Liver (tissue), 9 donors: ENCODE measurements around the gene MYB. TPM values are rescaled to one million over a fixed set of nuclear protein-coding genes. Genes with fewer than 3 reads are reported as not detected.

Source experiments
- DNase-seq: peaks from one replicate; pipeline ENCODE4 v3.0.0-alpha.2; 2017; ENCODE audit warnings: low spot score
- H3K27ac ChIP-seq, 2 donors: one replicate each; pipeline ENCODE4 v1.7.0; 2013; ENCODE audit warnings: inconsistent platforms in 2 of 2, low read length in 2 of 2, control low read depth in 1 of 2, low read depth in 1 of 2, mild to moderate bottlenecking in 1 of 2
- H3K27me3 ChIP-seq, 4 donors: one replicate each; pipeline versions ENCODE4 v1.6.1 to v1.7.0; 2013; ENCODE audit warnings: low read length in 3 of 4, inconsistent platforms in 1 of 4, mild to moderate bottlenecking in 1 of 4, moderate library complexity in 1 of 4; ENCODE audit not compliant: control insufficient read depth in 4 of 4, insufficient read depth in 4 of 4
- H3K36me3 ChIP-seq, 4 donors: one replicate each; pipeline versions ENCODE4 v1.6.1 to v1.7.0; 2013; ENCODE audit warnings: low read length in 3 of 4, mild to moderate bottlenecking in 3 of 4, low read depth in 1 of 4, moderate library complexity in 1 of 4; ENCODE audit not compliant: control insufficient read depth in 4 of 4, insufficient read depth in 3 of 4
- H3K4me1 ChIP-seq, 4 donors: one replicate each; pipeline versions ENCODE4 v1.6.1 to v1.7.0; 2013; ENCODE audit warnings: low read length in 3 of 4, mild to moderate bottlenecking in 3 of 4, moderate library complexity in 1 of 4; ENCODE audit not compliant: control insufficient read depth in 4 of 4, insufficient read depth in 4 of 4
- H3K4me3 ChIP-seq, 3 donors: one replicate each; pipeline versions ENCODE4 v1.6.1 to v1.7.0; 2013; ENCODE audit warnings: low read length in 3 of 3, control low read depth in 1 of 3, low read depth in 1 of 3, mild to moderate bottlenecking in 1 of 3
- H3K9ac ChIP-seq, 2 donors: one replicate each; pipeline ENCODE4 v1.7.0; 2013; ENCODE audit warnings: low read length in 2 of 2, mild to moderate bottlenecking in 2 of 2, moderate library complexity in 2 of 2, control low read depth in 1 of 2, low read depth in 1 of 2
- H3K9me3 ChIP-seq, 4 donors: one replicate each; pipeline versions ENCODE4 v1.6.1 to v1.7.0; 2013; ENCODE audit warnings: low read length in 3 of 4; ENCODE audit not compliant: control insufficient read depth in 4 of 4
- ATF3 ChIP-seq: IDR thresholded peaks from 2 replicates; pipeline ENCODE4 v1.6.1; 2016; ENCODE audit warnings: antibody characterized with exemption
- EGR1 ChIP-seq, 2 donors: IDR thresholded peaks; 2 replicates each; pipeline ENCODE4 v1.6.1; 2016 to 2018; ENCODE audit warnings: antibody characterized with exemption in 2 of 2, low read depth in 2 of 2
- FOXA1 ChIP-seq: IDR thresholded peaks from 2 replicates; pipeline ENCODE4 v1.6.1; 2016; ENCODE audit warnings: antibody characterized with exemption
- FOXA2 ChIP-seq: IDR thresholded peaks from 2 replicates; pipeline ENCODE4 v1.6.1; 2016; ENCODE audit warnings: antibody characterized with exemption
- GABPA ChIP-seq, 2 donors: IDR thresholded peaks in 1 of 2; conservative IDR thresholded peaks in 1 of 2; 2 replicates each; pipeline ENCODE4 v1.6.1; 2016; ENCODE audit warnings: antibody characterized with exemption in 2 of 2, mild to moderate bottlenecking in 1 of 2, moderate library complexity in 1 of 2
- HNF4A ChIP-seq, 2 donors: conservative IDR thresholded peaks; 2 replicates each; pipeline ENCODE4 v1.6.1; 2016; ENCODE audit warnings: antibody characterized with exemption in 2 of 2, mild to moderate bottlenecking in 2 of 2
- HNF4G ChIP-seq: IDR thresholded peaks from 2 replicates; pipeline ENCODE4 v1.6.1; 2016; ENCODE audit warnings: antibody characterized with exemption
- JUND ChIP-seq, 2 donors: IDR thresholded peaks; 2 replicates each; pipeline ENCODE4 v1.6.1; 2016; ENCODE audit warnings: antibody characterized with exemption in 2 of 2
- NR2F2 ChIP-seq: IDR thresholded peaks from 2 replicates; pipeline ENCODE4 v1.6.1; 2016; ENCODE audit warnings: antibody characterized with exemption
- RAD21 ChIP-seq, 2 donors: IDR thresholded peaks; 2 replicates each; pipeline ENCODE4 v1.6.1; 2016; ENCODE audit warnings: antibody characterized with exemption in 2 of 2, mild to moderate bottlenecking in 2 of 2
- RXRA ChIP-seq, 2 donors: IDR thresholded peaks; 2 replicates each; pipeline ENCODE4 v1.6.1; 2017 to 2018; ENCODE audit warnings: antibody characterized with exemption in 2 of 2, mild to moderate bottlenecking in 1 of 2
- SP1 ChIP-seq: IDR thresholded peaks from 2 replicates; pipeline ENCODE4 v1.6.1; 2018; ENCODE audit warnings: antibody characterized with exemption, mild to moderate bottlenecking
- TAF1 ChIP-seq: conservative IDR thresholded peaks from 2 replicates; pipeline ENCODE4 v1.6.1; 2016; ENCODE audit warnings: antibody characterized with exemption, mild to moderate bottlenecking
- YY1 ChIP-seq: IDR thresholded peaks from 2 replicates; pipeline ENCODE4 v1.6.1; 2016; ENCODE audit warnings: antibody characterized with exemption, mild to moderate bottlenecking
- WGBS: extraction: QIAGEN DNeasy Blood & Tissue Kit; methylation state at CpG from one replicate; pipeline ENCODE4 v1.1.7; 2013; 5-methylcytosine and 5-hydroxymethylcytosine counted together
- polyA plus RNA-seq, 2 donors: library from polyadenylated mRNA; stranded (reverse) in 1 of 2; unstranded in 1 of 2; fragments of 200-250 nt in 1 of 2; fragments of >200 nt in 1 of 2; fragmentation: Nextera tagmentation in 1 of 2; extraction: Ambion mirVana in 1 of 2; gene quantifications; one replicate each; pipeline versions ENCODE4 v1.2.1 to v1.2.3, GENCODE V29; 2013 to 2015
- total RNA-seq, 2 donors: library from RNA; depleted of rRNA; stranded (reverse); fragments of >200 nt; gene quantifications; one replicate each; pipeline ENCODE4 v1.2.3, GENCODE V29; 2014
- TF ChIP-seq, protein P1 (sequence below): IDR thresholded peaks from 2 replicates; pipeline ENCODE4 v1.6.1; 2016; ENCODE audit warnings: antibody characterized with exemption
- TF ChIP-seq, protein P2 (sequence below): IDR thresholded peaks from 2 replicates; pipeline ENCODE4 v1.6.1; 2016; ENCODE audit warnings: antibody characterized with exemption, mild to moderate bottlenecking
- TF ChIP-seq, protein P3 (sequence below): IDR thresholded peaks from 2 replicates; pipeline ENCODE4 v1.6.1; 2016; ENCODE audit warnings: antibody characterized with exemption
- TF ChIP-seq, protein P4 (sequence below): fragments of 150-350 bp; IDR thresholded peaks from 2 replicates; pipeline ENCODE4 v1.5.1; 2017; ENCODE audit warnings: improper control_type of control experiment, low read depth, low read length; ENCODE audit not compliant: missing input control
- donor health status: healthy.
- donor health status: healthy.
- donor health status: healthy.
- donor health status: healthy.
- donor health status: healthy.

The MYB gene
- total and polyA plus RNA-seq, 4 donors, result 0.08 to 19.8 (median 0.11) TPM

- Histone ChIP-seq H3K27ac (no peak overlapping the region), H3K27me3 (no peaks in the 10 kb centered on the region), H3K9ac (no peak overlapping the region), H3K36me3 (no peaks in the 10 kb centered on the region), H3K4me1 (no peaks in the 10 kb centered on the region), H3K4me3 (no peak overlapping the region), H3K9me3 (no peaks in the 10 kb centered on the region)
- TF ChIP-seq TAF1, result no peak
- TF ChIP-seq RXRA (IDR thresholded peaks at IDR 0.05), result no peak
- TF ChIP-seq EGR1 (IDR thresholded peaks at IDR 0.05; ENCODE audit: low read depth in 2 of 2), result no peak
- TF ChIP-seq ATF3, result no peak
- no peak for TF ChIP-seq HNF4G
- TF ChIP-seq SP1, result no peak
- TF ChIP-seq RAD21 (IDR thresholded peaks at IDR 0.05), result no peak
- TF ChIP-seq, protein P1, sequence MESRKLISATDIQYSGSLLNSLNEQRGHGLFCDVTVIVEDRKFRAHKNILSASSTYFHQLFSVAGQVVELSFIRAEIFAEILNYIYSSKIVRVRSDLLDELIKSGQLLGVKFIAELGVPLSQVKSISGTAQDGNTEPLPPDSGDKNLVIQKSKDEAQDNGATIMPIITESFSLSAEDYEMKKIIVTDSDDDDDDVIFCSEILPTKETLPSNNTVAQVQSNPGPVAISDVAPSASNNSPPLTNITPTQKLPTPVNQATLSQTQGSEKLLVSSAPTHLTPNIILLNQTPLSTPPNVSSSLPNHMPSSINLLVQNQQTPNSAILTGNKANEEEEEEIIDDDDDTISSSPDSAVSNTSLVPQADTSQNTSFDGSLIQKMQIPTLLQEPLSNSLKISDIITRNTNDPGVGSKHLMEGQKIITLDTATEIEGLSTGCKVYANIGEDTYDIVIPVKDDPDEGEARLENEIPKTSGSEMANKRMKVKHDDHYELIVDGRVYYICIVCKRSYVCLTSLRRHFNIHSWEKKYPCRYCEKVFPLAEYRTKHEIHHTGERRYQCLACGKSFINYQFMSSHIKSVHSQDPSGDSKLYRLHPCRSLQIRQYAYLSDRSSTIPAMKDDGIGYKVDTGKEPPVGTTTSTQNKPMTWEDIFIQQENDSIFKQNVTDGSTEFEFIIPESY, result no peak
- TF ChIP-seq, protein P2, sequence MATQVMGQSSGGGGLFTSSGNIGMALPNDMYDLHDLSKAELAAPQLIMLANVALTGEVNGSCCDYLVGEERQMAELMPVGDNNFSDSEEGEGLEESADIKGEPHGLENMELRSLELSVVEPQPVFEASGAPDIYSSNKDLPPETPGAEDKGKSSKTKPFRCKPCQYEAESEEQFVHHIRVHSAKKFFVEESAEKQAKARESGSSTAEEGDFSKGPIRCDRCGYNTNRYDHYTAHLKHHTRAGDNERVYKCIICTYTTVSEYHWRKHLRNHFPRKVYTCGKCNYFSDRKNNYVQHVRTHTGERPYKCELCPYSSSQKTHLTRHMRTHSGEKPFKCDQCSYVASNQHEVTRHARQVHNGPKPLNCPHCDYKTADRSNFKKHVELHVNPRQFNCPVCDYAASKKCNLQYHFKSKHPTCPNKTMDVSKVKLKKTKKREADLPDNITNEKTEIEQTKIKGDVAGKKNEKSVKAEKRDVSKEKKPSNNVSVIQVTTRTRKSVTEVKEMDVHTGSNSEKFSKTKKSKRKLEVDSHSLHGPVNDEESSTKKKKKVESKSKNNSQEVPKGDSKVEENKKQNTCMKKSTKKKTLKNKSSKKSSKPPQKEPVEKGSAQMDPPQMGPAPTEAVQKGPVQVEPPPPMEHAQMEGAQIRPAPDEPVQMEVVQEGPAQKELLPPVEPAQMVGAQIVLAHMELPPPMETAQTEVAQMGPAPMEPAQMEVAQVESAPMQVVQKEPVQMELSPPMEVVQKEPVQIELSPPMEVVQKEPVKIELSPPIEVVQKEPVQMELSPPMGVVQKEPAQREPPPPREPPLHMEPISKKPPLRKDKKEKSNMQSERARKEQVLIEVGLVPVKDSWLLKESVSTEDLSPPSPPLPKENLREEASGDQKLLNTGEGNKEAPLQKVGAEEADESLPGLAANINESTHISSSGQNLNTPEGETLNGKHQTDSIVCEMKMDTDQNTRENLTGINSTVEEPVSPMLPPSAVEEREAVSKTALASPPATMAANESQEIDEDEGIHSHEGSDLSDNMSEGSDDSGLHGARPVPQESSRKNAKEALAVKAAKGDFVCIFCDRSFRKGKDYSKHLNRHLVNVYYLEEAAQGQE, result no peak
- no peak for TF ChIP-seq HNF4A (conservative IDR thresholded peaks at IDR 0.05)
- TF ChIP-seq FOXA2, result no peak
- TF ChIP-seq NR2F2, result no peak
- no peak for TF ChIP-seq FOXA1
- no peak for TF ChIP-seq YY1
- no peak for TF ChIP-seq GABPA (IDR thresholded peaks at IDR 0.05 in 1 of 2, conservative IDR thresholded peaks at IDR 0.05 in 1 of 2)
- TF ChIP-seq, protein P3, sequence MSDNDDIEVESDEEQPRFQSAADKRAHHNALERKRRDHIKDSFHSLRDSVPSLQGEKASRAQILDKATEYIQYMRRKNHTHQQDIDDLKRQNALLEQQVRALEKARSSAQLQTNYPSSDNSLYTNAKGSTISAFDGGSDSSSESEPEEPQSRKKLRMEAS, result no peak
- TF ChIP-seq JUND (IDR thresholded peaks at IDR 0.05), result no peak
- TF ChIP-seq, protein P4, sequence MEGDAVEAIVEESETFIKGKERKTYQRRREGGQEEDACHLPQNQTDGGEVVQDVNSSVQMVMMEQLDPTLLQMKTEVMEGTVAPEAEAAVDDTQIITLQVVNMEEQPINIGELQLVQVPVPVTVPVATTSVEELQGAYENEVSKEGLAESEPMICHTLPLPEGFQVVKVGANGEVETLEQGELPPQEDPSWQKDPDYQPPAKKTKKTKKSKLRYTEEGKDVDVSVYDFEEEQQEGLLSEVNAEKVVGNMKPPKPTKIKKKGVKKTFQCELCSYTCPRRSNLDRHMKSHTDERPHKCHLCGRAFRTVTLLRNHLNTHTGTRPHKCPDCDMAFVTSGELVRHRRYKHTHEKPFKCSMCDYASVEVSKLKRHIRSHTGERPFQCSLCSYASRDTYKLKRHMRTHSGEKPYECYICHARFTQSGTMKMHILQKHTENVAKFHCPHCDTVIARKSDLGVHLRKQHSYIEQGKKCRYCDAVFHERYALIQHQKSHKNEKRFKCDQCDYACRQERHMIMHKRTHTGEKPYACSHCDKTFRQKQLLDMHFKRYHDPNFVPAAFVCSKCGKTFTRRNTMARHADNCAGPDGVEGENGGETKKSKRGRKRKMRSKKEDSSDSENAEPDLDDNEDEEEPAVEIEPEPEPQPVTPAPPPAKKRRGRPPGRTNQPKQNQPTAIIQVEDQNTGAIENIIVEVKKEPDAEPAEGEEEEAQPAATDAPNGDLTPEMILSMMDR, result no peak
- 98% methylated on average over 1 of the region's 1 CpG for WGBS
- DNase-seq, result no peak
Observed at GRCh38 chr6:135236319-135236718, 55.2 kb downstream of the MYB start.

DNA sequence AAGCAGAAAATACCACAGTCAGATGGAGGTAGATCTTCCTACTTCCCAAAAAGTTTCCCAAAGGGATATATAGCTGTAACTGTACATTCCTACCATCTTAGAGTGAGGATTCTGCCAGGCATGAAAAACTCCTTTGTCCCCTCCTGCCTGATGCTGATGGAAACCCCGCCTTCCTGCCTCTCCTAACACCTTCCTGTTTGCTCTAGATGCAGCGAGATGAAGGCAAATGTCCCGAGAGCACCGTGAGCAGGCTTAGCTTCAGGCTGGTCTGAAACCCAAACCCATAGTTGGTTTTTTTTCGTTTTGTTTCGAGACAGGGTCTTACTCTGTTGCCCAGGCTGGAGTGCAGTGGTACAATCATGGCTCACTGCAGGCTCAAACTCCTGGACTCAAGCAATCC lies 55.6 kb downstream of the MYB start:
- 72% methylated on average over 6 of the region's 6 CpGs for WGBS
- no peaks in the 10 kb centered on the region for H3K9me3 ChIP-seq
- DNase-seq, result no peak
- no peaks in the 10 kb centered on the region for H3K27me3 ChIP-seq
- H3K4me1 ChIP-seq, result no peaks in the 10 kb centered on the region
- no peak overlapping the region for H3K4me3 ChIP-seq
- no peak overlapping the region for H3K27ac ChIP-seq
- H3K9ac ChIP-seq, result no peak overlapping the region
- no peaks in the 10 kb centered on the region for H3K36me3 ChIP-seq
- TF ChIP-seq RAD21 (IDR thresholded peaks at IDR 0.05) (no peak), ATF3 (no peak), NR2F2 (no peak), YY1 (no peak), HNF4G (no peak), FOXA1 (no peak), FOXA2 (no peak)
- TF ChIP-seq, protein P3, result no peak
- TF ChIP-seq, protein P4, result no peak
- TF ChIP-seq, protein P2, result no peak
